Forelimb muscle (tissue), 1 donor: ENCODE results near the gene ZNF653. TPM values are rescaled to one million over a fixed set of nuclear protein-coding genes. Genes with fewer than 3 reads are reported as not detected.
"Not testable (repeated sequence)": the region's sequence is repeated elsewhere in the genome, so short reads cannot be mapped to it uniquely, and the experiment has no call there.

ENCODE experiments used
- DNase-seq: peaks from one replicate; pipeline ENCODE4 v3.0.0-alpha.2; 2013; ENCODE audit warnings: low read depth
- polyA plus RNA-seq: library from polyadenylated mRNA; unstranded; fragments of 120-200 nt; gene quantifications from one replicate; pipeline ENCODE4 v1.2.1, GENCODE V29; 2013; ENCODE audit not compliant: insufficient read length

The ZNF653 gene
- polyA plus RNA-seq, 1 donor, result 6.0 TPM

DNA sequence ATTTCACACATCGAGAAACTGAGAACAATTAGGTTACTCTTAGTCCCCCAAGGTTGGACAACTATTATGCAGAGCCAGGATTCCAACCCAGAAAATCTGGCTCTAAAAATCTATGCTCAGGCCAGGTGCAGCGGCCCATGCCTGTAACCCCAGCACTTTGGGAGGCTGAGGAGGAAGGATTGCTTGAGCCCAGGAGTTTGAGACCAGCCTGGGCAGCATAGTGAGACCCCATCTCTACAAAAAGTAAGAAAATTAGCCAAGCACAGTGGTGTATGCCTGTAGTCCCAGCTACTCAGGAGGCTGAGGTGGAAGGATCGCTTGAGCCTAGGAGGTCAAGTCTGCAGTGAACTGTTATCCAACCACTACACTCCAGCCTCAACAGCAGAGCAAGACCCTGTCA is 72.1 kb downstream of the ZNF653 start:
- DNase-seq, result not testable (repeated sequence)

Other genes starting within 250 kb of the ZNF653 start
- gene DOCK6, start 243.3 kb downstream of the ZNF653 start, polyA plus RNA-seq, result 34.5 TPM
- gene TSPAN16, start 209.7 kb downstream of the ZNF653 start, polyA plus RNA-seq, result not detected
- 5.2 TPM for gene RAB3D, start 166.2 kb downstream of the ZNF653 start, polyA plus RNA-seq
- 44.9 TPM for gene TMEM205, start 159.6 kb downstream of the ZNF653 start, polyA plus RNA-seq
- gene CCDC159, start 159.3 kb downstream of the ZNF653 start, polyA plus RNA-seq, result 7.6 TPM
- gene PLPPR2, start 150.4 kb downstream of the ZNF653 start, polyA plus RNA-seq, result 11.3 TPM
- gene SWSAP1, start 131.2 kb downstream of the ZNF653 start, polyA plus RNA-seq, result 1.3 TPM
- 2.9 TPM for gene EPOR, start 121.5 kb downstream of the ZNF653 start, polyA plus RNA-seq
- gene RGL3, start 86.5 kb downstream of the ZNF653 start, polyA plus RNA-seq, result 0.40 TPM
- gene ODAD3, start 70.7 kb downstream of the ZNF653 start, polyA plus RNA-seq, result 0.20 TPM
- gene PRKCSH, start 70.2 kb downstream of the ZNF653 start, polyA plus RNA-seq, result 158 TPM
- gene ELAVL3, start 24.8 kb downstream of the ZNF653 start, polyA plus RNA-seq, result 0.04 TPM
- gene ECSIT, start 23.3 kb upstream of the ZNF653 start, polyA plus RNA-seq, result 38.2 TPM
- 179 TPM for gene CNN1, start 33.0 kb upstream of the ZNF653 start, polyA plus RNA-seq
- 31.8 TPM for gene ELOF1, start 53.4 kb upstream of the ZNF653 start, polyA plus RNA-seq
- gene ACP5, start 71.8 kb upstream of the ZNF653 start, polyA plus RNA-seq, result 1.1 TPM
- 11.7 TPM for gene ZNF627, start 91.6 kb upstream of the ZNF653 start, polyA plus RNA-seq
- gene ZNF823, start 233.1 kb upstream of the ZNF653 start, polyA plus RNA-seq, result 3.5 TPM